GM23338 (cell line): Measurements from ENCODE around the gene SERPINB10. TPM values are rescaled to one million over a fixed set of nuclear protein-coding genes. Genes with fewer than 3 reads are reported as not detected.

Experiments used
- ATAC-seq: fragments of 200-7000 bp; cut with Tn5 transposase; 3 replicates; pipeline ENCODE4 v1.9.1; 2020
- DNase-seq: peaks from one replicate; pipeline ENCODE4 v3.0.0-alpha.2; 2015; ENCODE audit warnings: low spot score
- H2AFZ ChIP-seq: fragments of 200-600 bp; sonication (generic); 2 replicates; pipeline ENCODE4 v1.8.0; 2016; ENCODE audit warnings: antibody characterized with exemption, mild to moderate bottlenecking, moderate library complexity
- H3F3A ChIP-seq: fragments of 200-600 bp; sonication (generic); replicated peaks from 2 replicates; pipeline ENCODE4 v1.8.0; 2017; ENCODE audit warnings: antibody characterized with exemption, mixed run types, low read depth
- H3K27ac ChIP-seq: fragments of 200-600 bp; sonication (generic); 2 replicates; pipeline ENCODE4 v1.6.1; 2016; ENCODE audit warnings: low read depth
- H3K27me3 ChIP-seq: fragments of 200-600 bp; sonication (generic); 2 replicates; pipeline ENCODE4 v1.8.0; 2016; ENCODE audit warnings: mild to moderate bottlenecking, mixed run types, moderate library complexity; ENCODE audit not compliant: insufficient read depth
- H3K36me3 ChIP-seq: fragments of 200-600 bp; sonication (generic); 2 replicates; pipeline ENCODE4 v1.8.0; 2016; ENCODE audit warnings: mild to moderate bottlenecking; ENCODE audit not compliant: insufficient read depth
- H3K4me1 ChIP-seq: fragments of 200-600 bp; sonication (generic); 2 replicates; pipeline ENCODE4 v1.8.0; 2016; ENCODE audit warnings: mild to moderate bottlenecking, moderate library complexity; ENCODE audit not compliant: insufficient read depth
- H3K4me2 ChIP-seq: fragments of 200-600 bp; sonication (generic); 2 replicates; pipeline ENCODE4 v1.7.1; 2017; ENCODE audit warnings: mixed run types
- H3K4me3 ChIP-seq: fragments of 200-600 bp; sonication (generic); 2 replicates; pipeline ENCODE4 v1.6.1; 2016; ENCODE audit warnings: mixed run types
- H3K79me2 ChIP-seq: fragments of 200-600 bp; sonication (generic); replicated peaks from 2 replicates; pipeline ENCODE4 v1.8.0; 2017; ENCODE audit warnings: mild to moderate bottlenecking; ENCODE audit not compliant: insufficient read depth
- H3K9me2 ChIP-seq: fragments of 200-600 bp; sonication (generic); 2 replicates; pipeline ENCODE4 v1.8.0; 2017; ENCODE audit not compliant: insufficient read depth
- H4K20me1 ChIP-seq: fragments of 200-600 bp; sonication (generic); replicated peaks from 2 replicates; pipeline ENCODE4 v1.8.0; 2017; ENCODE audit warnings: mild to moderate bottlenecking; ENCODE audit not compliant: insufficient read depth
- H3K27ac Mint-ChIP-seq: 2 replicates; pipeline ENCODE4 v1.8.0; 2020; ENCODE audit warnings: inconsistent platforms, mild to moderate bottlenecking, moderate library complexity, mixed read lengths
- H3K27me3 Mint-ChIP-seq: 3 replicates; pipeline ENCODE4 v1.8.0; 2022; ENCODE audit warnings: low read depth, mild to moderate bottlenecking, moderate library complexity, mixed read lengths, inconsistent platforms; ENCODE audit not compliant: insufficient read depth, poor library complexity
- H3K36me3 Mint-ChIP-seq: 3 replicates; pipeline ENCODE4 v1.8.0; 2021; ENCODE audit warnings: low read depth, mild to moderate bottlenecking, inconsistent platforms, moderate library complexity, mixed read lengths
- H3K4me1 Mint-ChIP-seq: 3 replicates; pipeline ENCODE4 v1.8.0; 2020; ENCODE audit warnings: mild to moderate bottlenecking, inconsistent platforms, mixed read lengths
- H3K4me3 Mint-ChIP-seq: 3 replicates; pipeline ENCODE4 v1.8.0; 2021; ENCODE audit warnings: moderate library complexity, mild to moderate bottlenecking, inconsistent platforms, mixed read lengths
- H3K9me3 Mint-ChIP-seq: 3 replicates; pipeline ENCODE4 v1.8.0; 2020; ENCODE audit warnings: moderate library complexity, mild to moderate bottlenecking, inconsistent platforms, mixed read lengths
- EZH2phosphoT487 ChIP-seq: fragments of 200-600 bp; sonication (generic); IDR thresholded peaks from one replicate; pipeline ENCODE4 v1.8.1; 2018; ENCODE audit warnings: antibody characterized with exemption; ENCODE audit not compliant: unreplicated experiment
- JUNB ChIP-seq: IDR thresholded peaks from one replicate; pipeline ENCODE4 v1.6.1; 2016; ENCODE audit warnings: antibody characterized with exemption; ENCODE audit not compliant: unreplicated experiment
- polyA plus RNA-seq: library from polyadenylated mRNA; unstranded; fragments of >200 nt; fragmentation: Nextera tagmentation; extraction: Ambion mirVana; gene quantifications from 2 replicates; pipeline ENCODE4 v1.2.1, GENCODE V29; 2016
- total RNA-seq: library from RNA; depleted of rRNA; stranded (reverse); fragments of >200 nt; shearing (Covaris generic); gene quantifications from 2 replicates; pipeline ENCODE4 v1.2.3, GENCODE V29; 2014
- TF ChIP-seq, protein P1 (sequence below): fragments of 250-450 bp; sonication (Bioruptor Pico); IDR thresholded peaks from 2 replicates; pipeline ENCODE4 v1.5.0; 2020; ENCODE audit warnings: mild to moderate bottlenecking, moderate library complexity
- TF ChIP-seq, protein P2 (sequence below), 2 experiments: fragments of 200-600 bp in 1 of 2; sonication (generic) in 1 of 2; conservative IDR thresholded peaks; 2 replicates each; pipeline versions ENCODE4 v1.5.1 to v1.6.1; 2016 to 2017; ENCODE audit warnings: antibody characterized with exemption in 2 of 2, low read depth in 2 of 2, mild to moderate bottlenecking in 2 of 2, moderate library complexity in 1 of 2
- TF ChIP-seq, protein P3 (sequence below): IDR thresholded peaks from 2 replicates; pipeline ENCODE4 v1.6.1; 2016; ENCODE audit warnings: antibody characterized with exemption

SERPINB10 gene
- total and polyA plus RNA-seq, 2 experiments from 2014 or later: not detected

DNA sequence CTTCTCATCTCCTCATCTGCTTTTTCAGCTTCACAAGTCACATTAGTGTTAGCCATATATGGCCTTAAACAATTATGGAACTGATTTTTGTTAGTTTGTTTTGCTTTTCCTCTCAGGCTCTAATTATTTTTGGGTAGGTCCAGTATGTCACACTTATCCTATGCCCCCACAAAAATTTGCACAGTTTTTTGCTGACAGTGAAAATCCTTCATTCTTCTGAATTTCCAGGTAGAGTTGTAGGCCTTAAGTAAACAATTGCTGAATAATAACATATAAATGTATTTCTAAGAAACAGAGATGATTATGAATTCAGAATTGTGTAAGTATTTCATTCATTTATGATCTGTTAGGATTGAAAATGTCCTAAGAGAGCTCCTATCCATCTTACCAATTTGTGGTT is 8.6 kb upstream of the SERPINB10 start (continued):
- TF ChIP-seq, protein P1, sequence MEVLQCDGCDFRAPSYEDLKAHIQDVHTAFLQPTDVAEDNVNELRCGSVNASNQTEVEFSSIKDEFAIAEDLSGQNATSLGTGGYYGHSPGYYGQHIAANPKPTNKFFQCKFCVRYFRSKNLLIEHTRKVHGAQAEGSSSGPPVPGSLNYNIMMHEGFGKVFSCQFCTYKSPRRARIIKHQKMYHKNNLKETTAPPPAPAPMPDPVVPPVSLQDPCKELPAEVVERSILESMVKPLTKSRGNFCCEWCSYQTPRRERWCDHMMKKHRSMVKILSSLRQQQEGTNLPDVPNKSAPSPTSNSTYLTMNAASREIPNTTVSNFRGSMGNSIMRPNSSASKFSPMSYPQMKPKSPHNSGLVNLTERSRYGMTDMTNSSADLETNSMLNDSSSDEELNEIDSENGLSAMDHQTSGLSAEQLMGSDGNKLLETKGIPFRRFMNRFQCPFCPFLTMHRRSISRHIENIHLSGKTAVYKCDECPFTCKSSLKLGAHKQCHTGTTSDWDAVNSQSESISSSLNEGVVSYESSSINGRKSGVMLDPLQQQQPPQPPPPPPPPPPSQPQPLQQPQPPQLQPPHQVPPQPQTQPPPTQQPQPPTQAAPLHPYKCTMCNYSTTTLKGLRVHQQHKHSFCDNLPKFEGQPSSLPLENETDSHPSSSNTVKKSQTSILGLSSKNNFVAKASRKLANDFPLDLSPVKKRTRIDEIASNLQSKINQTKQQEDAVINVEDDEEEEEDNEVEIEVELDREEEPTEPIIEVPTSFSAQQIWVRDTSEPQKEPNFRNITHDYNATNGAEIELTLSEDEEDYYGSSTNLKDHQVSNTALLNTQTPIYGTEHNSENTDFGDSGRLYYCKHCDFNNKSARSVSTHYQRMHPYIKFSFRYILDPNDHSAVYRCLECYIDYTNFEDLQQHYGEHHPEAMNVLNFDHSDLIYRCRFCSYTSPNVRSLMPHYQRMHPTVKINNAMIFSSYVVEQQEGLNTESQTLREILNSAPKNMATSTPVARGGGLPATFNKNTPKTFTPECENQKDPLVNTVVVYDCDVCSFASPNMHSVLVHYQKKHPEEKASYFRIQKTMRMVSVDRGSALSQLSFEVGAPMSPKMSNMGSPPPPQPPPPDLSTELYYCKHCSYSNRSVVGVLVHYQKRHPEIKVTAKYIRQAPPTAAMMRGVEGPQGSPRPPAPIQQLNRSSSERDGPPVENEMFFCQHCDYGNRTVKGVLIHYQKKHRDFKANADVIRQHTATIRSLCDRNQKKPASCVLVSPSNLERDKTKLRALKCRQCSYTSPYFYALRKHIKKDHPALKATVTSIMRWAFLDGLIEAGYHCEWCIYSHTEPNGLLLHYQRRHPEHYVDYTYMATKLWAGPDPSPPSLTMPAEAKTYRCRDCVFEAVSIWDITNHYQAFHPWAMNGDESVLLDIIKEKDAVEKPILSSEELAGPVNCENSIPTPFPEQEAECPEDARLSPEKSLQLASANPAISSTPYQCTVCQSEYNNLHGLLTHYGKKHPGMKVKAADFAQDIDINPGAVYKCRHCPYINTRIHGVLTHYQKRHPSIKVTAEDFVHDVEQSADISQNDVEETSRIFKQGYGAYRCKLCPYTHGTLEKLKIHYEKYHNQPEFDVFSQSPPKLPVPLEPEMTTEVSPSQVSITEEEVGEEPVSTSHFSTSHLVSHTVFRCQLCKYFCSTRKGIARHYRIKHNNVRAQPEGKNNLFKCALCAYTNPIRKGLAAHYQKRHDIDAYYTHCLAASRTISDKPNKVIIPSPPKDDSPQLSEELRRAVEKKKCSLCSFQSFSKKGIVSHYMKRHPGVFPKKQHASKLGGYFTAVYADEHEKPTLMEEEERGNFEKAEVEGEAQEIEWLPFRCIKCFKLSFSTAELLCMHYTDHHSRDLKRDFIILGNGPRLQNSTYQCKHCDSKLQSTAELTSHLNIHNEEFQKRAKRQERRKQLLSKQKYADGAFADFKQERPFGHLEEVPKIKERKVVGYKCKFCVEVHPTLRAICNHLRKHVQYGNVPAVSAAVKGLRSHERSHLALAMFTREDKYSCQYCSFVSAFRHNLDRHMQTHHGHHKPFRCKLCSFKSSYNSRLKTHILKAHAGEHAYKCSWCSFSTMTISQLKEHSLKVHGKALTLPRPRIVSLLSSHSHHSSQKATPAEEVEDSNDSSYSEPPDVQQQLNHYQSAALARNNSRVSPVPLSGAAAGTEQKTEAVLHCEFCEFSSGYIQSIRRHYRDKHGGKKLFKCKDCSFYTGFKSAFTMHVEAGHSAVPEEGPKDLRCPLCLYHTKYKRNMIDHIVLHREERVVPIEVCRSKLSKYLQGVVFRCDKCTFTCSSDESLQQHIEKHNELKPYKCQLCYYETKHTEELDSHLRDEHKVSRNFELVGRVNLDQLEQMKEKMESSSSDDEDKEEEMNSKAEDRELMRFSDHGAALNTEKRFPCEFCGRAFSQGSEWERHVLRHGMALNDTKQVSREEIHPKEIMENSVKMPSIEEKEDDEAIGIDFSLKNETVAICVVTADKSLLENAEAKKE: no peak
- TF ChIP-seq, protein P2, sequence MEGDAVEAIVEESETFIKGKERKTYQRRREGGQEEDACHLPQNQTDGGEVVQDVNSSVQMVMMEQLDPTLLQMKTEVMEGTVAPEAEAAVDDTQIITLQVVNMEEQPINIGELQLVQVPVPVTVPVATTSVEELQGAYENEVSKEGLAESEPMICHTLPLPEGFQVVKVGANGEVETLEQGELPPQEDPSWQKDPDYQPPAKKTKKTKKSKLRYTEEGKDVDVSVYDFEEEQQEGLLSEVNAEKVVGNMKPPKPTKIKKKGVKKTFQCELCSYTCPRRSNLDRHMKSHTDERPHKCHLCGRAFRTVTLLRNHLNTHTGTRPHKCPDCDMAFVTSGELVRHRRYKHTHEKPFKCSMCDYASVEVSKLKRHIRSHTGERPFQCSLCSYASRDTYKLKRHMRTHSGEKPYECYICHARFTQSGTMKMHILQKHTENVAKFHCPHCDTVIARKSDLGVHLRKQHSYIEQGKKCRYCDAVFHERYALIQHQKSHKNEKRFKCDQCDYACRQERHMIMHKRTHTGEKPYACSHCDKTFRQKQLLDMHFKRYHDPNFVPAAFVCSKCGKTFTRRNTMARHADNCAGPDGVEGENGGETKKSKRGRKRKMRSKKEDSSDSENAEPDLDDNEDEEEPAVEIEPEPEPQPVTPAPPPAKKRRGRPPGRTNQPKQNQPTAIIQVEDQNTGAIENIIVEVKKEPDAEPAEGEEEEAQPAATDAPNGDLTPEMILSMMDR (conservative IDR thresholded peaks at IDR 0.05; ENCODE audit: low read depth in 2 of 2): no peak
- TF ChIP-seq JUNB: no peak

DNA sequence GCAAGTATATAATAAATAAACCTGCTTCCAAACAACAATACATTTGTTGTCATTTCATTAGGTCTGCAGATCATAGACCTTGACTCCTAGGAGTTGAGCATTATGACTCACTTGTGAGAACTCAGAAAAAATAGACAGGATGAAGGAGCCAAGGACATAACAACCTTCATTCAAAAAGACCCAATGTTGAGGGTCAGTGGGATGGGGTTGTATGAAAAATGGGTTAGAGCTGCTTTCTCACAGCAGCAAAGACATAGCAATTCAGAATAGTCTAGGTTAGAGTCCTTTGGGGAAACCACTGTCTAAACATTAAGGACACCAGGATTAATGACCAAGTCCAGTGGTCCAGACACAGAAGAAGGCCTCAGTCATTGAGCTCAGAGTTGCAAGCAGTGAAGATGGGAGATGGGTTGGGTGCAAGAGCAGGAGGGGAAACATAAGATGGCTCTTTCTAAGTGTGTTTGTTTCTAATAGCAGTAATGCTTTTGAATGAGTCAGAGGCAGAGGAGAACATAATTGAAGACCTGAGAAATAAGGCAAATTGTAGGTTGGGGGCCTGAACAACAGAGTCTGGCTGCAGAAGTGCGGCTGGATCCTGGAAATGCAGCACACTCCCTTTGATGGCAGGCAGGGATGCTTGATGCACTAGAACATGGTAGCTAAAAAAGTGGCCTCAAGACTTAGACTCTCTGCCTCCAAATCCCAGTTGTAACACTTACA is 3.7 kb upstream of the SERPINB10 start:
- Histone ChIP-seq H3F3A (no peaks in the 10 kb centered on the region), H3K4me3 (no peak overlapping the region), H3K36me3 (no peaks in the 10 kb centered on the region), H3K27ac (no peak overlapping the region), H3K27me3 (no peaks in the 10 kb centered on the region), H3K4me2 (no peak overlapping the region), H3K79me2 (no peaks in the 10 kb centered on the region), H4K20me1 (no peaks in the 10 kb centered on the region), H3K9me2 (peaks cover 11% of the 10 kb centered on the region; the same call in 1 of the 2 replicates), H2AFZ (no peak overlapping the region), H3K4me1 (peaks cover 11% of the 10 kb centered on the region)
- DNase-seq: no peak
- Mint-ChIP-seq H3K4me1 (peaks cover 11% of the 10 kb centered on the region; the same call in 2 of the 3 replicates), H3K27me3 (no peaks in the 10 kb centered on the region), H3K27ac (no peak overlapping the region), H3K36me3 (peaks cover 5% of the 10 kb centered on the region; the same call in 1 of the 3 replicates), H3K4me3 (no peak overlapping the region), H3K9me3 (peaks cover 6% of the 10 kb centered on the region; the same call in 2 of the 3 replicates)
- TF ChIP-seq, protein P3, sequence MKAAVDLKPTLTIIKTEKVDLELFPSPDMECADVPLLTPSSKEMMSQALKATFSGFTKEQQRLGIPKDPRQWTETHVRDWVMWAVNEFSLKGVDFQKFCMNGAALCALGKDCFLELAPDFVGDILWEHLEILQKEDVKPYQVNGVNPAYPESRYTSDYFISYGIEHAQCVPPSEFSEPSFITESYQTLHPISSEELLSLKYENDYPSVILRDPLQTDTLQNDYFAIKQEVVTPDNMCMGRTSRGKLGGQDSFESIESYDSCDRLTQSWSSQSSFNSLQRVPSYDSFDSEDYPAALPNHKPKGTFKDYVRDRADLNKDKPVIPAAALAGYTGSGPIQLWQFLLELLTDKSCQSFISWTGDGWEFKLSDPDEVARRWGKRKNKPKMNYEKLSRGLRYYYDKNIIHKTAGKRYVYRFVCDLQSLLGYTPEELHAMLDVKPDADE: no peak
- TF ChIP-seq EZH2phosphoT487: no peak
- no peak for ATAC-seq
